NT2/D1 (cell line): ENCODE data around the gene NLRP4.

Experiments used
- SUZ12 ChIP-seq: IDR thresholded peaks from 2 replicates; pipeline ENCODE4 v1.6.1; 2011; ENCODE audit not compliant: insufficient read length, insufficient read depth; ENCODE audit errors: extremely low read depth
- YY1 ChIP-seq: IDR thresholded peaks from 2 replicates; pipeline ENCODE4 v1.6.1; 2011; ENCODE audit not compliant: insufficient read length, insufficient read depth

DNA sequence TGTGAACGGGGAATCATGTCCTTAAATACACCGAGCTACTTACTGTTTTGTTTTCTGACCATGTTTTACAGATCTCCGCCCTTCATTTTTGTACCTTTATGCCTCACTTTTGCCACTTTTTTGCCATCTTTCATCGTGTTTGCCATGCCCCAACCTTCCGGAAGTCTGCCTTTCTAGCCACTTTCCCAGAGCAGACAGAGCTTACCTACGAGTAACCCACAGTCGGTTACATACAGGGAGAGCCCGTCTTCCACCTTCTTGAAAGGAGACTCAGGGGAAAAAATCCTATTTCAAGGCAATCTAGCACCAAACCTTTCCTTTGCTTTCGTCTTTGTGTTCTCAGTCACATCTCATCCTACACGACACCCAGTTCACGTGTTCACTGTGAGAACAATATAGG, 41.3 kb upstream of the NLRP4 start:
- TF ChIP-seq SUZ12: no peak
- TF ChIP-seq YY1: no peak
